Fibroblast of lung (primary cell): ENCODE data around the gene SLC15A1.

Experiments
- EZH2 ChIP-seq: IDR thresholded peaks from 2 replicates; pipeline ENCODE4 v1.5.1; 2012; ENCODE audit warnings: low read length, control low read depth, mild to moderate bottlenecking; ENCODE audit errors: missing control alignments
- TF ChIP-seq, protein P1 (sequence below), 2 donors: IDR thresholded peaks in 1 of 2; conservative IDR thresholded peaks in 1 of 2; 1 replicate in 1 of 2; 2 replicates in 1 of 2; pipeline ENCODE4 v1.5.1; 2011 to 2012; ENCODE audit warnings: low read length in 2 of 2, control low read depth in 1 of 2, inconsistent platforms in 1 of 2, low read depth in 1 of 2, mild to moderate bottlenecking in 1 of 2

- TF ChIP-seq, protein P1, sequence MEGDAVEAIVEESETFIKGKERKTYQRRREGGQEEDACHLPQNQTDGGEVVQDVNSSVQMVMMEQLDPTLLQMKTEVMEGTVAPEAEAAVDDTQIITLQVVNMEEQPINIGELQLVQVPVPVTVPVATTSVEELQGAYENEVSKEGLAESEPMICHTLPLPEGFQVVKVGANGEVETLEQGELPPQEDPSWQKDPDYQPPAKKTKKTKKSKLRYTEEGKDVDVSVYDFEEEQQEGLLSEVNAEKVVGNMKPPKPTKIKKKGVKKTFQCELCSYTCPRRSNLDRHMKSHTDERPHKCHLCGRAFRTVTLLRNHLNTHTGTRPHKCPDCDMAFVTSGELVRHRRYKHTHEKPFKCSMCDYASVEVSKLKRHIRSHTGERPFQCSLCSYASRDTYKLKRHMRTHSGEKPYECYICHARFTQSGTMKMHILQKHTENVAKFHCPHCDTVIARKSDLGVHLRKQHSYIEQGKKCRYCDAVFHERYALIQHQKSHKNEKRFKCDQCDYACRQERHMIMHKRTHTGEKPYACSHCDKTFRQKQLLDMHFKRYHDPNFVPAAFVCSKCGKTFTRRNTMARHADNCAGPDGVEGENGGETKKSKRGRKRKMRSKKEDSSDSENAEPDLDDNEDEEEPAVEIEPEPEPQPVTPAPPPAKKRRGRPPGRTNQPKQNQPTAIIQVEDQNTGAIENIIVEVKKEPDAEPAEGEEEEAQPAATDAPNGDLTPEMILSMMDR (conservative IDR thresholded peaks at IDR 0.05 in 1 of 2, IDR thresholded peaks at IDR 0.05 in 1 of 2; ENCODE audit: low read depth in 1 of 2, low read length in 2 of 2), result no peak
- no peak for TF ChIP-seq EZH2
Observed at GRCh38 chr13:98706446-98707110, 45.9 kb downstream of the SLC15A1 start.
